SK-N-SH (cell line): ENCODE measurements around the gene PPAT.

ENCODE experiments used
- CTCF ChIP-seq: fragments of 200-600 bp; sonication (generic); IDR thresholded peaks from 2 replicates; pipeline ENCODE4 v1.6.1; 2017; ENCODE audit warnings: antibody characterized with exemption, mild to moderate bottlenecking, moderate library complexity
- REST ChIP-seq: IDR thresholded peaks from 2 replicates; pipeline ENCODE4 v1.6.1; 2012; ENCODE audit warnings: mild to moderate bottlenecking, low read depth, low read length, moderate library complexity
- TCF12 ChIP-seq: IDR thresholded peaks from 2 replicates; pipeline ENCODE4 v1.4.0; 2012

GRCh38 chr4:56391270-56391669 lies 44.1 kb downstream of the PPAT start:
- no peak for TF ChIP-seq CTCF
- no peak for TF ChIP-seq TCF12
- no peak for TF ChIP-seq REST
